Mucosa of descending colon (tissue), 3 donors: Measurements from ENCODE around the gene SETD1B. TPM values are rescaled to one million over a fixed set of nuclear protein-coding genes. Genes with fewer than 3 reads are reported as not detected.

Source experiments
- ATAC-seq: fragments of 200-7000 bp; cut with Tn5 transposase; one replicate; pipeline ENCODE4 v1.9.1; 2020; ENCODE audit warnings: mild to moderate bottlenecking, moderate library complexity
- DNase-seq, 3 donors: peaks; one replicate each; pipeline ENCODE4 v3.0.0-alpha.2; 2020
- H3K36me3 ChIP-seq: fragments of 200-600 bp; one replicate; pipeline ENCODE4 v1.8.0; 2021; ENCODE audit warnings: low read depth, mild to moderate bottlenecking
- H3K4me1 ChIP-seq: fragments of 200-600 bp; one replicate; pipeline ENCODE4 v1.8.0; 2021; ENCODE audit warnings: low read depth, mild to moderate bottlenecking
- H3K4me3 ChIP-seq: fragments of 200-600 bp; one replicate; pipeline ENCODE4 v1.8.0; 2021; ENCODE audit warnings: mild to moderate bottlenecking
- H3K9me3 ChIP-seq: fragments of 200-600 bp; one replicate; pipeline ENCODE4 v1.8.0; 2021; ENCODE audit warnings: mild to moderate bottlenecking
- intact Hi-C, 2 donors: fragments of 100-400 bp; cut with DNase I in 1 of 2; cut with micrococcal nuclease in 1 of 2; formaldehyde crosslinking; loops; one replicate each; pipeline versions ENCODE4 v1.11.0 to v1.11.1; 2022; cut with DNase I, micrococcal nuclease
- total RNA-seq, 3 donors: library from RNA; stranded (reverse); fragmentation: NEBNext Ultra II Directional in 2 of 3; extraction: Animal tissue kit (Norgen Biotek cat#: 25700) in 2 of 3; gene quantifications; one replicate each; pipeline versions ENCODE4 v1.2.1 to v1.2.4, GENCODE V29; 2021 to 2023
- TF ChIP-seq, protein P1 (sequence below): fragments of 200-600 bp; IDR thresholded peaks from one replicate; pipeline ENCODE4 v1.8.0; 2022; ENCODE audit warnings: antibody characterized with exemption, mild to moderate bottlenecking
- donor health status: DM: no; HTN: no; CAD: no; lungs with moderate emphysema.
- donor health status: DM: no; HTN: no; CAD: no.
- donor health status: DM: no; HTN: yes; CAD: no.

SETD1B gene
- total RNA-seq, 3 donors from 2014 or later: 23.8 to 38.3 (median 27.5) TPM

DNA sequence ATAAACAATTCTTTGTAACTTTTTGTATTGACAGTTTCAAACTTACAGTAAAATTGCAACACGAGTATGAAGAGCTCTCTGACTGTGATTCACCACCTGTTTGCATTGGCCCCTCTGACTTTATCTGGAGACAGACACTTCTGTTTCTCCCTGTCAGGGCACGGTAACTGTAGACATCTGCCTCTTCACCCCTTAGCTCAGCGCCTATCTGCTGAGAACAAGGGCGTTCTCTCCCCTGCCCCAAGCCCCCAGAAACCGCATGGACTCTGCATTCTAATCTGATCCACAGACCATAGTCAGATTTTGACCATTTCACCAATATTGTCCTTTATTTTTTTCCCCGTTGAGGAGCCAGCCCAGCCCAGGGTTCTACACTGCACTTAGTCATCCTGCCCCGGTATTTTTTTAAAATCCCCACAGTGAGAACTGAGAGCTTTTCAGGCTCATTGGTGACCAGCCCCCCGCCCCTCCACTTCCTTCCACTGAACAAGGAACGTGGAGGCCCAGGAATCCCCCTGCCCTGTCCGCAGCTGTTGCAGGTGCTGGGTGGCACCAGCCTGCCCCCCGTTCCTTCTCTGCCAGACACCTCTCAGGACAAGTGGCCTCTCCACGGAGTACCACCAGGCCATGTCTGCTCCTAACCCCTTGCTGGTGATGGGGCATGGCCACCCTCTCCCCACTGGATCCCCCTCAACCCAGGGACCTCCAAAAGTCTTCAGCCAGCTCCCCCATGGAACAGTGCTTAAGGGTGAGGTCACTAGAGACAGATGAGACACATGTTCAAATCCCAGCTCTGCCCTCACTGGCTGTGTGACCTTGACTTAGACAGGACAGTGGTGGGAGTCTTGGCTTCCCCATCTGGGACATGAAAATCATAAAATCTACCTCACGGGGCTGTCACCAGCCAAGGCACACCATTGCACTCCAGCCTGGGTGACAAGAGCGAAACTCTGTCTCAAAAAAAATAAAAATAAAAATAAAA lies 21.5 kb upstream of the SETD1B start:
- intact Hi-C loops: no loop called here
- ATAC-seq (no peak), DNase-seq (no peak)
- Histone ChIP-seq H3K36me3 (no peaks in the 10 kb centered on the region), H3K4me1 (peaks cover 2% of the 10 kb centered on the region), H3K4me3 (no peak overlapping the region), H3K9me3 (no peaks in the 10 kb centered on the region)
- TF ChIP-seq, protein P1, sequence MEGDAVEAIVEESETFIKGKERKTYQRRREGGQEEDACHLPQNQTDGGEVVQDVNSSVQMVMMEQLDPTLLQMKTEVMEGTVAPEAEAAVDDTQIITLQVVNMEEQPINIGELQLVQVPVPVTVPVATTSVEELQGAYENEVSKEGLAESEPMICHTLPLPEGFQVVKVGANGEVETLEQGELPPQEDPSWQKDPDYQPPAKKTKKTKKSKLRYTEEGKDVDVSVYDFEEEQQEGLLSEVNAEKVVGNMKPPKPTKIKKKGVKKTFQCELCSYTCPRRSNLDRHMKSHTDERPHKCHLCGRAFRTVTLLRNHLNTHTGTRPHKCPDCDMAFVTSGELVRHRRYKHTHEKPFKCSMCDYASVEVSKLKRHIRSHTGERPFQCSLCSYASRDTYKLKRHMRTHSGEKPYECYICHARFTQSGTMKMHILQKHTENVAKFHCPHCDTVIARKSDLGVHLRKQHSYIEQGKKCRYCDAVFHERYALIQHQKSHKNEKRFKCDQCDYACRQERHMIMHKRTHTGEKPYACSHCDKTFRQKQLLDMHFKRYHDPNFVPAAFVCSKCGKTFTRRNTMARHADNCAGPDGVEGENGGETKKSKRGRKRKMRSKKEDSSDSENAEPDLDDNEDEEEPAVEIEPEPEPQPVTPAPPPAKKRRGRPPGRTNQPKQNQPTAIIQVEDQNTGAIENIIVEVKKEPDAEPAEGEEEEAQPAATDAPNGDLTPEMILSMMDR: no peak

- DNase-seq: peak in 1 of 3 donors; percentile 29
- H3K9me3 ChIP-seq: no peaks in the 10 kb centered on the region
- intact Hi-C loops: no loop called here
- no peak overlapping the region for H3K4me3 ChIP-seq
- no peak for ATAC-seq
- TF ChIP-seq, protein P1: no peak
- H3K36me3 ChIP-seq: no peaks in the 10 kb centered on the region
- H3K4me1 ChIP-seq: peaks cover 2% of the 10 kb centered on the region
Measured at GRCh38 chr12:121783766-121784165, 20.0 kb upstream of the SETD1B start.

DNA sequence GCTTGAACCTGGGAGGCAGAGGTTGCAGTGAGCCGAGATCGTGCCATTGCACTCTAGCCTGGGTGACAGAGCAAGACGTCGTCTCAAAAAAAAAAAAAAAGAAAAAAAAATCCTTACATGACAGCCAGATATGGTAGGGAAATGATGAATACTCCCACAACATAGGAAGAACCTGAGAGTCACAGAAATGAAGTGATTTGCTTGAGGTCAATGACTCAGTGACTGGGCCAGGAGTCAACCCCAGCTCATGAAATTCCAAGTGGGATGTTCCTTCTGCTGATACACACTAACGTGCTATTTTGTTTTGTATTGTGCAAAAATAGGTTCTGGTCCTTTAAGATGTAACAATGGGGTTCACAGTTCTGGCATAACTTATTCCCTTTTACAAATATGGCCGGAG lies 19.3 kb upstream of the SETD1B start:
- no peak for DNase-seq
- ATAC-seq: no peak
- Histone ChIP-seq H3K4me1 (peaks cover 2% of the 10 kb centered on the region), H3K9me3 (no peaks in the 10 kb centered on the region), H3K36me3 (no peaks in the 10 kb centered on the region), H3K4me3 (no peak overlapping the region)
- TF ChIP-seq, protein P1: no peak
- intact Hi-C loops: no loop called here

DNA sequence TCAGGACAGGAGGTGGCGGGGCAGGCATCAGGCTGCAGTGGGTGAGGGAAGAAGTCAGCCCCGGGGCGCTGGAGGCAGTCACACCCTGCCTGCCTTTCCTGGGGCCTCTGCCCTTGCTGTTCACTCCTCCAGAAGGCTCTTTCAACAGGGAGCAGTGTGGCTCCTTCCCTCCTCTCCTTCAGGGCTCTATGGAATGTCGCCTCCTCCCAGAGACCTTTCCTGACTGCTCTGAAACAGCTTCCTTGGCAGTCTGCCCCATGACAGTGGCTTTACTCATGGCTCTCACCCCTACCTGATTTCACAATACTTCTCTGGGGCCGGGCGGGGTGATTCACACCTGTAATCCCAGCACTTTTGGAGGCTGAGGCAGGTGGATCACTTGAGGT lies 17.4 kb upstream of the SETD1B start:
- H3K36me3 ChIP-seq: no peaks in the 10 kb centered on the region
- TF ChIP-seq, protein P1: no peak
- peak; percentile 75 for ATAC-seq
- peaks cover 13% of the 10 kb centered on the region for H3K4me1 ChIP-seq
- intact Hi-C loops: no loop called here
- H3K4me3 ChIP-seq: no peak overlapping the region
- no peaks in the 10 kb centered on the region for H3K9me3 ChIP-seq
- DNase-seq: peak; percentile 65 to 81 (median 74)

DNA sequence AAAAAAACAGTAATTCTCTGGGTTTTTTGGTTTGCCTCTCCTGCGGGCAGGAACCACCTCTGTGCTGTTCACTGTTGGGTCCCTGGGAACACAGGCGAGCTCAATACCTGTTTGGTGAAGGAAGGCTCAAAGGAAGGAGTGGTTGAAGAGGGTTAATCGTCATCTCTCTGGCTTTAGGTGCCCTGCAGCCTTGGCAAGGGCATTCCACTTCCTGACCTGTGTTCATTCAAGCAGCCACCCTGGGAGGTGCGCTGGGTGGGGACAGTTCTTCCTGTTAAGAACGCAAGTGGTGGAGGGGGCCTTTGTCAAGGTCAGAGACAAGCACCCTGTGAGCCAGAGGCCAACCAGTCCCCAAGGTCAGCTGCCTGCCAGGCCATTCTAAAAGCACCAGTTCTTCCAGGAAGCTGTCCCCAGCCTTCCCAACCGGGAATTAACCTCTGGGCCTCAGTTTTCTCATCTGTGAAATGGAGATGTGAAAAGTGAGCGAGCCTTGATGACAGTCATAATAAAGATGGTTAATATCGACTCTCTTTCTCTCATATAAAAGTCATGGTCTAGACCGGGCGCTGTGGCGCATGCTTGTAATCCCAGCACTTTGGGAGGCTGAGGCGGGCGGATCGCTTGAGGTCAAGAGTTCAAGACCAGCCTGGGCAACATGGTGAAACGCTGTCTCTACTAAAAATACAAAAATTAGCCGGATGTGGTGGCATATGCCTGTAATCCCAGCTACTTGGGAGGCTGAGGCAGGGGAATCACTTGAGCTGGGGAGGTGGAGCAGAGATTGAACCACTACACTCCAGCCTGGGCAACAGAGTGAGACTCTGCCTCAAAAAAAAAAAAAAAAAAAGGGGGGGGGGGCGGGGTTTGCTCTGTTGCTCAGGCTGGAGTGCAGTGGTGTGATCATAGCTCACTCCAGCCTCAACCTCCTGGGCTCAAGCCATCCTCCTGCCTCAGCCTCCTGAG lies 16.5 kb upstream of the SETD1B start:
- no peaks in the 10 kb centered on the region for H3K9me3 ChIP-seq
- H3K36me3 ChIP-seq: no peaks in the 10 kb centered on the region
- no peak overlapping the region for H3K4me3 ChIP-seq
- ATAC-seq: peak; percentile 17
- TF ChIP-seq, protein P1: no peak
- peak; percentile 55 to 87 (median 67) for DNase-seq
- intact Hi-C loops: no loop called here
- H3K4me1 ChIP-seq: peaks cover 22% of the 10 kb centered on the region
